ENCODE results near the gene SLC6A7.
A peak's percentile ranks its signal among the peaks of the same experiment; 100 is the strongest.
"Not testable (repeated sequence)": the region's sequence is repeated elsewhere in the genome, so short reads cannot be mapped to it uniquely, and the experiment has no call there.

The SLC6A7 gene

DNA sequence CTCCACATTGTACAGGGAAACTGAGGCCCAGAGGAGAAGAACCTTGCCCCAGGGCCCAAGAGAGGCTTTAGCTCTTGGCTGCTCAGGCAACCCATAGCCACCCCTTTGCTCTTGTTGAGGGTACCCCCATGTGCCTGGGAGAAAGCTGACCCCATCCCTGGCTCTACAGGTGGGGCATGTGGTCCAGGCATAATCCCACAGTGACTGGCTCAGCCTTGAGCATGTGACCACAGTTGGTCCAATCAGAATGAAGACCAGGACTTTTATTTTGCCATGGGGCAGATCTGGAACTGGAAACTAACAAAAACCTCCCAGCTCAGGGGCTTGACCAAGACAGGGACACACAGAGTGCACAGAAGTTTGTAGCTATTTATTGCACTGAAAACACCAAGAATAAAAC, 29.3 kb downstream of the SLC6A7 start:
- DNase-seq (no peak), ATAC-seq (no peak)

- ATAC-seq, result no peak
These were observed 30.0 kb downstream of the SLC6A7 start for GRCh38 chr5:150219861-150220260.

DNA sequence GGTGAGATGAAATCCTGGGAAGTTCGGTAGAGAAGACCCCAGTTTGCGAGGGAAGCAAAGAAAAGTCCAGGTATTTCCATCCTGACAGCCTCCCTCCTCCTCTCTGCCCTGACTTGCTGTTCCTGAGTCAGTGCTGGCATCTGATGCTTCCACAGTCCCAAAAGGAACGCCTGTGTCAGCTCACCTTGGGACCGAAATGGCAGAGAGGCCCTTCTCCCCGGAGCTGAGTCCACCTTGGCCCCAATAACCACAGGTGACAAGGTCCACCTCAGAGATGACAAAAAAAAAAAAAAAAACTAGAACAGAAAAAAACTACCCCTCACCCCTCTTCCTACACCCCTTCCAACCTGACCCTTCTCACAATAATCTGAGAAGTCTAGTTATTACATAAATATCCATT, 31.6 kb downstream of the SLC6A7 start:
- no peak for ATAC-seq
- no peak for DNase-seq

More at GRCh38 chr5:150219861-150220260, 30.0 kb downstream of the SLC6A7 start:
- DNase-seq, result no peak

- no peak for ATAC-seq
- no peak for DNase-seq
These were observed 33.0 kb downstream of the SLC6A7 start for GRCh38 chr5:150222906-150223305.

DNA sequence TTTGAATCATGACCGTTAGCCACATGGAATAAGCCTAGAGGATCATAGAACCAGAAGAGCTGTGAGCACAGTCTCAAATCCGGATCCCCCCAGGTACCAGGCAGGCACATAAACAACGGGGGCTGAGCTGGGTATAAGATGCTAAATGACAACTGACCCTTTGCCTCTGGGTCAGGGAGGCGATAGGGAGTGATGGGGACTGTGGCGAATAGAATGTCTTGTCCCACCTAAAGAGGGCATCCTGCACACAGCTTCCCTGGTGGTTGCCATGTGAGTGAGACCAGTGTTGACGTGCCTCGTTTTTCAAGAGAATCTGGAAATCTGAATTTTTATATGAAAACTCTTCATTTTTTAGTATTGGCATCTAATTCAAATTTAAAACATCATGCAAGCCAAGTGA, 33.6 kb downstream of the SLC6A7 start:
- no peak for DNase-seq
- no peak for ATAC-seq

DNA sequence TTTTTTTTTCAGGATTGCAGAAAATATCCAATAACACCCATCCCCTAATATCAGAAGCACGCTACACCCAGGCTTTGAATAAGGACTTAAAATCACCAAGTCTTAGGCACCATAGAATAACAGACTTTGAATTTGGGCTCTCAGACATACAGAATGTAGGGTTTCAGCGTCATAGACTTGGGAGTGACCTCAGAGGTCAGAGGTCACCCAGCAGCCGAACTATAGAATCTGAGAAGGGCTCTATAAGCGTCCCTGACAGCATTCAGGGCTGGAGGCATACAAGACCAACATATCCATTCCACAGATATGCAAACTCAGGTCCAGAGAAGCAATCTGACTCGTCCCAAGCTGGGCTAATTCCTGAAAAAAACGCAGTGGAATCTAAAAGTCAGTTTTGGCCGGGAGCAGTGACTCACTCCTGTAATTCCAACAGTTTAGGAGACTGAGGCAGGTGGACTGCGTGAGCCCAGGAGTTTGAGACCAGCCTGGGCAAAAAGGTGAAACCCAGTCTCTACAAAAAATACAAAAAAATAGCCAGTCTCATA, 34.7 kb downstream of the SLC6A7 start:
- ATAC-seq (no peak), DNase-seq (no peak)

DNA sequence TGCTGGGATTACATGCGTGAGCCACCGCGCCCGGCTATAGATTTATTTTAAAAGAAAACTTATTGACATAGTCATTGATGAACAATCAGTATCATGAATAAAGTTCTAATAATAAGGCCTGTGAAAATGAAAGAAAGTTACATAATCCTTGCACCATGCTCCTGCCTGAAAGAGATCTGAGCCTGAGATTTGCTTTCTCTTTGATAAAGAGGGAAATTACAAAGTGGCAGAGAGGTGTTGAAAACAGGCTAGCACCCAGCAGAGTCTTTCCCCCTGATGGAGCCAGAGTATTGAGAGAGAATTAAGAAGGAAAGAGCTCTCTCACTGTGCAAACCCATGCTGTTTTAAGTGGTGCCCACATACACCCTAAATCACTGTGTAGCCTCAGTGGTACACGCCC, 37.2 kb downstream of the SLC6A7 start:
- no peak for DNase-seq
- no peak for ATAC-seq

GRCh38 chr5:150227606-150228273, 37.9 kb downstream of the SLC6A7 start:
- no peak for ATAC-seq

DNA sequence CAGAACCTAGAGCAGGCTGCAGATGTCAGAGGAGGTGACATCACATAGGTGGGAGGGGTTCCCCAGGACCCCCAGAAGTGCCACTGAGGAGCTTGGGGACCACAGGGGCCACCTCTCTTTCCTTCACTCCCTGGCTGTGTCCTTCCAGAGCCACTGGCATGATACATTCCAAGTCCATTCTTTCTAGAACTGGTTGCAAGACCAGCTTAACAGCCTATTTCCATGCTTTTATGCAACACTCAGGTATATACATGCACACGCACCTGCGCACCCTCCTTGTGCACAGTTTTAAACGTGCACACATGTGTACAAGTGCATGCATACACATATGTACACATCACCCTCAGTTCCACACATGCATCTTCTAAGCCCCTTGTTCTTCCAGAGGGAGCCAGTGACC, 39.7 kb downstream of the SLC6A7 start:
- ATAC-seq, result no peak
- no peak for DNase-seq

More at GRCh38 chr5:150227606-150228273, 37.9 kb downstream of the SLC6A7 start:
- no peak for DNase-seq

- DNase-seq (no peak), ATAC-seq (no peak)
These were observed 41.0 kb downstream of the SLC6A7 start for GRCh38 chr5:150230842-150231241.

GRCh38 chr5:150233706-150234105, 43.8 kb downstream of the SLC6A7 start:
- DNase-seq, ATAC-seq: not testable (repeated sequence)

DNA sequence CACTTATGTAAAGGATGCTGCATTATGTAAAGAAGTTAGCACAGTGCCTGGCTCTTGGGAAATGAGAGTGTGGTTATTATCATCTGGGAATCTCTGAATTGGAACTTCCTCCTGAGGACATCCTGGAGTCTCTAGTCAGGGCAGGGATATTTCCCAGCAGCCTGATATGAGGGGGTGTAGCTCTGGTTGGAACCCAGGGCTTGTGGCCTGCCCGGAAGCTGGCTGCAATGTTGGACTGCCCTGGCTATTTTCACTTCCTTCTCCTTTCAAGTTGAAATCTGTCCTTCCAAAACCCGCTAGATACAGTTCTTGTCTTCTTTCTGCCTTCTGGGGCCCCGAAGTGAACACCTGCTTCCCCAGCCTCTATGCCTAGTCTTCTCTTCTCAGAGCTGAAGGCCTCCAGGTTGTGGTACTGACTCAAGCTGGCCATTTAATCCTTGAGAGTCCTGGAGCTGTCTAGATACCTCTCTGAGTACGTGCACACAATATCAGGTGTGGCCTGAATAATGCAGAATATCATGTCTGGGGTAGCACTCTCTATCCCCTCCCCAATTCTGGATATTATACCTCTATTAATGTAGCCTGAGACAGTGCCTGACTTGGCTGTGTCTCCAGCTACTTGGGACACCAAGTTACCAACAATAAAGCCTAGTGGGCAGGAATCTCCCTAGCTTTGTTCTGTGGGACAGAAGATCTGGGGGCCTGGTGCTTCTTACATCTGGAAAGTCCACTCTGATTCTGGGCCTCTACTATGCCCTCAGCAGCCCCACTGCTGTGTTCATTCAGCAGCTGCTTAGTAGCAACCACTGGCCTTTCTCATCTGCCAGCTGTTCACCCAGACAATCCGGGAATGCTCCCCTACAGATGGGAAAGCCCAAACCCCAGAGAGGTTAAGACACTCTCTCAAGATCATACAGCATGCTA, 45.0 kb downstream of the SLC6A7 start:
- ATAC-seq (no peak), DNase-seq (no peak)

DNA sequence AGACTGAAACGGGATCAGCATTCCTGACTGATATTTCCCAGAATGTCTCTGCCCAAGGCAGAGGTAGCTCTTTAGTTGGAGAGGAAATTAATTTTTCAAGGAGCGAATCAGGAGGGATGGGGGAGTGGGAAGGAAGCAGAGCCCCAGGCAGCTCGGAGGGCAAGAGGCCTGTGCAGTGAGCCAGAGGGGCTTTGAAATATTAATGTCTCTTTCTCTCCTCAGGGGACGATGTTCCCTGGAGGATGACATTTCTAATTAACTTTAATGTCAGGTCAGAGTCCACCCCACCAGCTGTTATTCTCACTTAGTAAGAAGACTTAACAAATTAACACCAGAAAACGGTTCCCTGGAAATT, 45.6 kb downstream of the SLC6A7 start:
- DNase-seq (no peak), ATAC-seq (no peak)

GRCh38 chr5:150236313-150236712, 46.5 kb downstream of the SLC6A7 start:
- ATAC-seq, result no peak
- no peak for DNase-seq

DNA sequence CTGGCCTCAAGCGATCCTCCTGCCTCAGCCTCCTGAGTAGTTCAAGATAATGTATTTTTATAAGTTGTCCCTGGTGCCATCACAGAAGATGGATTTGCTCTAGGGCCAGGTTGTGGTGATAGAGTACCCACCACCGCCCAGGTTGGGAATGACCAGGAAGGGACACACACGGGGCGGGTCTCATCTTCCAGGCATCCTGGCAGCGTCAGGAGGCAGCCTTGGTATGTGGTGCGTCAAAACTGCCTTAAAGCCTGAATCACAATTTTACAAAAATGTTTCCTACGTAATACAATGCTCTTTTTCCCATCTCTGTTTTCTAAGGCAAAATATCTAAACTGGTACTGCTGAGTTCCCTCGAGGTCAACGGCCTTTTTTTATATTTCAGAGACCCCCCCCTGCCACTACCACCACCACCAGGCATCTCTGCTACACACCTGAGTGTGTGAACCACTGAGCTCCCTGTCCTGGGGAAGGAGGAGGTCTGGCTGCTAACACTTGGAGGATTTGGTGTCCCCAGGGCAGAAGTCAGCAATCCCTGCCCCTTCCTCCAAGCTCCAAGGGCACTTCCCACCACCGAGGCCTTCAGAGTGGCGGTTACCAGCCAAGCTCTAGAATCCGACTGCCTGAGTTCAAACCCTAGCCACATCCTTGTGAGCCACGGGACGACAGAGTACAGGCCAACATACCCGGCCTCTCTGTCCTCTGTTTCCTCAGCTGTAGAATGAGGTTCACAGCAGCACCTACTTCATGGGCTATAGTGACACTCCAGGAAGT, 47.3 kb downstream of the SLC6A7 start:
- ATAC-seq (no peak), DNase-seq (no peak)

DNA sequence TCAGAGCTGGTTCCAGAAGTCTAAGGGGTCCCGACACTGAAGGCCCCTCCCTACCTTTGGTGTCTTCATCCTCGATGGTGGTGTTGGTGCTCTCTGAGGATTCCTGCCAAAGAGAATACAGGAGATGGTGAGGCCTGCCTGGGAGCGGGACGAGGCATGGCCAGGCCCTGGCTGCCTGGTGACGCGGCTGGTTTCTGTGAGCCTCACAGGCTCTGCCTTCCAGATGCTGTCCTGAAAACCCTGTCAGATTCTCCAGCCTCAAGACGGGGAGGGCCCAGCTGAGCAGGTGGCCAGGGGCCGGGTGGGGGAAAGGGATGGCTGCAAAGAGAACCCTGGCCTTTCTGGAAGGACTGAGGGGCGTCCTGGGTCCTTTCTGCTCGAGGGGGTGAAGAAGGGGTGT, 48.8 kb downstream of the SLC6A7 start:
- DNase-seq (no peak), ATAC-seq (no peak)

DNA sequence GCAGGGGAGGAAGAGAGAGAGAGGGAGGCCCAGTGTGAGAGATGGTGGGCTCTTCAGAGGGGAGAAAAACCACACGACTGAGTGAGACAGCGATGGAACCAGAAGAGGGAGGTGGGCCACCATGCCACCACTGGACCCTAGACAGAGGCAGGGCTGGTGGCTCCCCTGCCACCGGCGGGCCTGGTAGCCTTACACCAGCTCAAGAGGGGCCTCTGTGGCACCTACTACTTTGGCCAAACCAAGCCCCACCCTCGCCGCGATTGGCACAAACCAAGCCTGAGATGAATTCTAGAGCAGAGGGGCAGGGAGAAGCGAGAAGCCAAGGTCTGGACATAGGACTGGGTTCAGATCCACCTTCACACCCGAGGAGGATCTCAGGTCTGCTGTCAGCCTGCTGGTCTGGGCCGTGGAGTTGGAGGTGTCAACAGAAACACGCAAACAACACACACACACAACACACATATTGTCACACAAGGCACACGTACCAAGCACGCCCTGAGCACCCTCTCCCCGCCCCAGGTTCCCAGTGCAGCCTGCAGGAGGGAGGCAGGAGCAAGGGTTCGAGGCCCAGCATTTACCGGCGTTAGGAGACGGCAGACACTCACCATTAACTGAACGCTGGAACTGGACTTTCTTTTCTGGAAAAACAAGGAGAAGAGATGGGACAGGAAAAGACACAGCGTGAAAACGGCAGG, 49.4 kb downstream of the SLC6A7 start:
- ATAC-seq (peak; percentile 12), DNase-seq (no peak)

DNA sequence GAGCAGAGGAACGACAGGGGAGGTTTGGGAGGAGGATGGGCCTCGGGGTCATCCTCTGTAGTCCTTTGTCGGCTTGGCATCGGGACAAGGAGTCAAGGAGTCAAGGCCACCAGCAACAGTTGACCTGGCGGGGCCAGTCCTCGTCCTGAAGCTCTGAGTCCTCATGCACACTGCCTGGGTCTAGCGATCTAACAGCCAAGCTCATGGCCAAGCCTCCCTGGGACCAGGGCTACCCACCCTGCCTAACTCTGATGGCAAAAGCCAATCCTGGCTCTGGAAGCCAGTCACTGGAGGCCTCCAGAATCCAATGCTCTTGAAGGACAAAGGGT, 49.9 kb downstream of the SLC6A7 start:
- DNase-seq (no peak), ATAC-seq (no peak)

DNA sequence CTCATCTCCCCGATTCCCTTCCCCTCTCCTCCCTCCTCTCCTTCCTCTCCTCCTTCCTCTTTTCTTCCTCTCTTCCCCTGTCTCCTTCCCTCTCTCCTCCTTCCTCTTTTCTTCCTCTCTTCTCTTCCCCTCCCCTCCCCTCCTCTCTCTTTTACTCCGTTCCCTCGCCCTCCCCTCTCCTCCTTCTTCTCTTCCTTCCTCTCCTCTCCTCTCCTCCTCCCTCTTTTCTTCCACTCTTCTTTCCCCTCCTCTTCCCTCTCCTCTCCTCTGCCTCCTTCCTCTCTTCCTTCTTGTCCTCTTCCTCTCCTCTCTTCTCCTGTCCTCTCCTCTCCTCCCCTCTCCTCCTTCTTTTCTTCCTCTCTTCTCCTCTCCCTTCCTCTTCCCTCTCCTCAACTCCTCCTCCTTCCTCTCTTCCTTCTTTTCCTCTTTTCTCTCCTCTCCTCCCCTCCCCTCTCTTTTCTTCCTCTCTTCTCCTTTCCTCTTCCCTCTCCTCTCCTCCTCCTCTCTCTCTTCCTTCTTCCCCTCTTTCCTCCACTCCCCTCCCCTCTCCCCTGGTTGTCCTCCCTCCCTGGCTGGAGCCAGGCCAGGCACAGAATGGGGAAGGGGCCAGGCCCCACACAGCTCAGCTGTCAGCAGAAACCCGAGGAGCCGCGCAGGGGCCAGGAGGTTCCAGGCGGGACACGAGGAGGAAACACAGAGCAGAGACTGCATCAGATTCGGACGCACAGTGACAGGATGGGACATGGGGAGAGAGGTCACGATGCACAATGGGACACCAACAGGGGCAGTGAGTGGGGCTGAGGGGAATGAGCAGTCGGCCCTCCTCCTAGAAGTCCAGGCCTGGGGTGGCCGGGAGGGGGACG, 51.7 kb downstream of the SLC6A7 start:
- ATAC-seq, result no peak
- no peak for DNase-seq

GRCh38 chr5:150242251-150242894, 52.5 kb downstream of the SLC6A7 start:
- DNase-seq (no peak), ATAC-seq (no peak)

- ATAC-seq, result no peak
- DNase-seq, result no peak
These were observed 53.7 kb downstream of the SLC6A7 start for GRCh38 chr5:150243590-150243989.
